ENCODE measurements around the gene BTNL3. TPM values are rescaled to one million over a fixed set of nuclear protein-coding genes. Genes with fewer than 3 reads are reported as not detected.
"Not testable (repeated sequence)": the region's sequence is repeated elsewhere in the genome, so short reads cannot be mapped to it uniquely, and the experiment has no call there.

BTNL3 gene
- total and polyA plus RNA-seq, 11 donors = 0.03 to 0.54 TPM; not detected in 9

DNA sequence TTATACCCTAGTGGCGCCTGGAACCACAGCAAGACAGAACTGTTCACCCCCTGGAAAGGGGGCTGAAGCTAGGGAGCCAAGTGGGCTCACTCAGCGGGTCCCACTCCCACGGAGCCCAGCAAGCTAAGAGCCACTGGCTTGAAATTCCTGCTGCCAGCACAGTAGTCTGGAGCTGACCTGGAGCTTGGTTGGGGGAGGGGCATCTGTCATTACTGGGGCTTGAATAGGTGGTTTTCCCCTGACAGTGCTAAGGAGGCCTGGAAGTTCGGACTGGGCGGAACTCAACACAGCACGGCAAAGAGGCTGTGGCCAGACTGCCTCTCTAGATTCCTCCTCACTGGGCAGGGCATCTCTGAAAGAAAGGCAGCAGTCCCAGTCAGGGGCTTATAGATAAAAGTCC is 19.5 kb downstream of the BTNL3 start:
- 77 to 85% (median 78%) methylated on average over 3 to 6 of the region's 6 CpGs for WGBS, 4 donors
- Histone ChIP-seq H3K36me3 (no peaks in the 10 kb centered on the region), H3K9me3 (peaks cover 0 to 17% (median 2%) of the 10 kb centered on the region in 12 donors), H3K27ac (no peak overlapping the region), H3K27me3 (peaks cover 0 to 5% (median 0%) of the 10 kb centered on the region in 9 donors), H3K4me1 (no peaks in the 10 kb centered on the region), H3K4me3 (no peak overlapping the region)
- TF ChIP-seq POLR2A (IDR thresholded peaks at IDR 0.05) = no peak
- TF ChIP-seq, protein P1, sequence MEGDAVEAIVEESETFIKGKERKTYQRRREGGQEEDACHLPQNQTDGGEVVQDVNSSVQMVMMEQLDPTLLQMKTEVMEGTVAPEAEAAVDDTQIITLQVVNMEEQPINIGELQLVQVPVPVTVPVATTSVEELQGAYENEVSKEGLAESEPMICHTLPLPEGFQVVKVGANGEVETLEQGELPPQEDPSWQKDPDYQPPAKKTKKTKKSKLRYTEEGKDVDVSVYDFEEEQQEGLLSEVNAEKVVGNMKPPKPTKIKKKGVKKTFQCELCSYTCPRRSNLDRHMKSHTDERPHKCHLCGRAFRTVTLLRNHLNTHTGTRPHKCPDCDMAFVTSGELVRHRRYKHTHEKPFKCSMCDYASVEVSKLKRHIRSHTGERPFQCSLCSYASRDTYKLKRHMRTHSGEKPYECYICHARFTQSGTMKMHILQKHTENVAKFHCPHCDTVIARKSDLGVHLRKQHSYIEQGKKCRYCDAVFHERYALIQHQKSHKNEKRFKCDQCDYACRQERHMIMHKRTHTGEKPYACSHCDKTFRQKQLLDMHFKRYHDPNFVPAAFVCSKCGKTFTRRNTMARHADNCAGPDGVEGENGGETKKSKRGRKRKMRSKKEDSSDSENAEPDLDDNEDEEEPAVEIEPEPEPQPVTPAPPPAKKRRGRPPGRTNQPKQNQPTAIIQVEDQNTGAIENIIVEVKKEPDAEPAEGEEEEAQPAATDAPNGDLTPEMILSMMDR (IDR thresholded peaks at IDR 0.05) = no peak
- DNase-seq (no peak), ATAC-seq (no peak)
- intact Hi-C loops (cut with DNase I) = loop anchor here in 2 of 10 donors (5.0 kb wide), 1 partner anchor 61 kb away; no protein-coding TSS in a partner anchor

DNA sequence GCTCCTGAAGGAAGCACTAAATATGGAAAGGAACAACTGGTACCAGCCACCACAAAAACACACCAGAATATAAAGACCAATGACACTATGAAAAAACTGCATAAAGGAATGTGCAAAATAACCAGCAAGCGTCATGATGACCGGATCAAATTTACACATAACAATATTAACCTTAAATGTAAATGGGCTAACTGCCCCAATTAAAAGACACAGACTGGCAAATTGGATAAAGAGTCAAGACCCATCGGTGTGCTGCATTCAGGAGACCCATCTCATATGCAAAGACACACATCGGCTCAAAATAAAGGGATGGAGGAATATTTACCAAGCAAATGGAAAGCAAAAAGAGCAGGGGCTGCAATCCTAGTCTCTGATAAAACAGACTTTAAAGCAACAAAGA is 21.4 kb downstream of the BTNL3 start:
- H3K4me3 ChIP-seq; H3K36me3 ChIP-seq; H3K4me1 ChIP-seq; DNase-seq; H3K27ac ChIP-seq; ATAC-seq; intact Hi-C loops (cut with DNase I); H3K27me3 ChIP-seq: not testable (repeated sequence)
- 90 to 94% (median 92%) methylated on average over 4 of the region's 4 CpGs for WGBS, 4 donors
- peaks cover 0 to 17% (median 2%) of the 10 kb centered on the region in 12 donors for H3K9me3 ChIP-seq

GRCh38 chr5:181014654-181015053 is 26.0 kb downstream of the BTNL3 start:
- intact Hi-C loops (cut with DNase I); ATAC-seq; DNase-seq; H3K4me1 ChIP-seq; H3K27me3 ChIP-seq; H3K4me3 ChIP-seq; H3K27ac ChIP-seq; H3K36me3 ChIP-seq: not testable (repeated sequence)
- H3K9me3 ChIP-seq = peaks cover 0 to 16% (median 2%) of the 10 kb centered on the region in 12 donors

DNA sequence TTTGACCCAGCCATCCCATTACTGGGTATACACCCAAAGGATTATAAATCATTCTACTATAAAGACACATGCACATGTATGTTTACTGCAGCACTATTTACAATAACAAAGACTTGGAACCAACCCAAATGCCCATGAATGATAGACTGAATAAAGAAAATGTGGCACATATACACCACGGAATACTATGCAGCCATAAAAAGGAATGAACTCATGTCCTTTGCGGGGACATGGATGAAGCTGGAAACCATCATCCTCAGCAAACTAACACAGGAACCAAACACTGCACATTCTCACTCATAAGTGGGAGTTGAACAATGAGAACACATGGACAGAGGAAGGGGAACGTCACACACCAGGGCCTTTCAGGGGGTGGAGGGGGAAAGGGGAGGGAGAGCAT is 28.8 kb downstream of the BTNL3 start:
- not testable (repeated sequence) for H3K36me3 ChIP-seq, ATAC-seq
- WGBS, 4 donors = 85 to 92% (median 90%) methylated on average over 3 of the region's 3 CpGs

GRCh38 chr5:181020688-181021087 is 32.0 kb downstream of the BTNL3 start:
- intact Hi-C loops (cut with DNase I) = no loop called here
- peaks cover 0 to 3% (median 0%) of the 10 kb centered on the region in 9 donors for H3K27me3 ChIP-seq
- DNase-seq = no peak
- 86 to 91% (median 87%) methylated on average over 1 to 3 of the region's 3 CpGs for WGBS, 4 donors
- no peaks in the 10 kb centered on the region for H3K36me3 ChIP-seq
- no peak overlapping the region for H3K4me3 ChIP-seq
- no peak for TF ChIP-seq POLR2A (IDR thresholded peaks at IDR 0.05)
- TF ChIP-seq, protein P1 (IDR thresholded peaks at IDR 0.05) = no peak
- H3K9me3 ChIP-seq = peaks cover 0 to 35% (median 19%) of the 10 kb centered on the region in 12 donors
- H3K27ac ChIP-seq = no peak overlapping the region
- ATAC-seq = no peak
- H3K4me1 ChIP-seq = no peaks in the 10 kb centered on the region

More for the DNA sequence above, 28.8 kb downstream of the BTNL3 start:
- H3K4me1 ChIP-seq; intact Hi-C loops (cut with DNase I); H3K4me3 ChIP-seq; H3K27ac ChIP-seq; H3K27me3 ChIP-seq; DNase-seq: not testable (repeated sequence)
- peaks cover 0 to 17% (median 10%) of the 10 kb centered on the region in 12 donors for H3K9me3 ChIP-seq

All from heart left ventricle (tissue), 16 donors.